A673 (cell line): Measurements from ENCODE around the gene AMMECR1. TPM values are rescaled to one million over a fixed set of nuclear protein-coding genes. Genes with fewer than 3 reads are reported as not detected.

ENCODE experiments used
- BruUV-seq: library from RNA; stranded (reverse); fragments of 400-500 nt; replicated peaks from 2 replicates; lab custom pipeline; 2021; lab: Mats Ljungman, UMichigan
- CTCF ChIA-PET: fragments of 300-600 bp; sonication (Branson Sonifier 250); formaldehyde crosslinking; loops from one replicate; lab custom pipeline; 2022; ENCODE audit warnings: antibody characterized with exemption; lab: Charles Lee
- POLR2A ChIA-PET: fragments of 300-600 bp; sonication (Branson Sonifier 250); formaldehyde crosslinking; loops from one replicate; lab custom pipeline; 2022; ENCODE audit warnings: antibody characterized with exemption; ENCODE audit not compliant: low non-redundant PET; lab: Charles Lee
- DNase-seq: peaks from one replicate; pipeline ENCODE4 v3.0.0-alpha.2; 2015; ENCODE audit warnings: low spot score
- H3K27ac ChIP-seq: fragments of 200-600 bp; sonication (generic); 2 replicates; pipeline ENCODE4 v1.5.1; 2016; ENCODE audit warnings: mixed run types, low read depth, mild to moderate bottlenecking, mixed read lengths, antibody characterized with exemption, low read length; ENCODE audit not compliant: poor library complexity, severe bottlenecking
- H3K27me3 ChIP-seq: fragments of 200-600 bp; sonication (generic); replicated peaks from 2 replicates; pipeline ENCODE4 v1.6.1; 2017; ENCODE audit warnings: mixed run types, low read depth, mild to moderate bottlenecking, mixed read lengths, antibody characterized with exemption, low read length; ENCODE audit not compliant: insufficient read depth, poor library complexity
- H3K36me3 ChIP-seq: fragments of 200-600 bp; sonication (generic); 2 replicates; pipeline ENCODE4 v1.6.1; 2016; ENCODE audit warnings: mixed run types, mild to moderate bottlenecking, mixed read lengths, antibody characterized with exemption, low read length; ENCODE audit not compliant: insufficient read depth, poor library complexity, severe bottlenecking
- H3K4me1 ChIP-seq: fragments of 200-600 bp; sonication (generic); 2 replicates; pipeline ENCODE4 v1.6.1; 2017; ENCODE audit warnings: mixed run types, mild to moderate bottlenecking, mixed read lengths, antibody characterized with exemption, low read length; ENCODE audit not compliant: insufficient read depth, poor library complexity, severe bottlenecking
- H3K4me3 ChIP-seq: fragments of 200-600 bp; sonication (generic); 2 replicates; pipeline ENCODE4 v1.5.1; 2016; ENCODE audit warnings: low read depth, mixed run types, mild to moderate bottlenecking, mixed read lengths, low read length; ENCODE audit not compliant: poor library complexity, severe bottlenecking
- H3K9me3 ChIP-seq: fragments of 200-600 bp; sonication (generic); 2 replicates; pipeline ENCODE4 v1.6.1; 2016; ENCODE audit warnings: mixed run types, low read depth, mild to moderate bottlenecking, mixed read lengths, antibody characterized with exemption, low read length; ENCODE audit not compliant: poor library complexity, severe bottlenecking
- EZH2 ChIP-seq: fragments of 200-600 bp; sonication (generic); IDR thresholded peaks from 2 replicates; pipeline ENCODE4 v1.6.1; 2017; ENCODE audit warnings: borderline replicate concordance, low read depth, mild to moderate bottlenecking, mixed read lengths, antibody characterized with exemption, low read length; ENCODE audit not compliant: poor library complexity, severe bottlenecking
- intact Hi-C: fragments of 100-400 bp; cut with micrococcal nuclease; formaldehyde crosslinking; loops from one replicate; pipeline ENCODE4 v1.10.0; 2022; ENCODE audit not compliant: unreplicated experiment
- total RNA-seq: library from RNA; stranded (reverse); gene quantifications from 2 replicates; pipeline ENCODE4 v1.2.3, GENCODE V29; 2021
- TF ChIP-seq, protein P1 (sequence below): fragments of 300-800, 200-600 bp; sonication (generic); conservative IDR thresholded peaks from 2 replicates; pipeline ENCODE4 v1.5.1; 2017; ENCODE audit warnings: low read depth, mild to moderate bottlenecking, antibody characterized with exemption, low read length, moderate library complexity, mixed read lengths

The AMMECR1 gene
- total RNA-seq, 1 experiment from 2014 or later = 13.0 TPM

- H3K9me3 ChIP-seq = no peaks in the 10 kb centered on the region
- TF ChIP-seq, protein P1, sequence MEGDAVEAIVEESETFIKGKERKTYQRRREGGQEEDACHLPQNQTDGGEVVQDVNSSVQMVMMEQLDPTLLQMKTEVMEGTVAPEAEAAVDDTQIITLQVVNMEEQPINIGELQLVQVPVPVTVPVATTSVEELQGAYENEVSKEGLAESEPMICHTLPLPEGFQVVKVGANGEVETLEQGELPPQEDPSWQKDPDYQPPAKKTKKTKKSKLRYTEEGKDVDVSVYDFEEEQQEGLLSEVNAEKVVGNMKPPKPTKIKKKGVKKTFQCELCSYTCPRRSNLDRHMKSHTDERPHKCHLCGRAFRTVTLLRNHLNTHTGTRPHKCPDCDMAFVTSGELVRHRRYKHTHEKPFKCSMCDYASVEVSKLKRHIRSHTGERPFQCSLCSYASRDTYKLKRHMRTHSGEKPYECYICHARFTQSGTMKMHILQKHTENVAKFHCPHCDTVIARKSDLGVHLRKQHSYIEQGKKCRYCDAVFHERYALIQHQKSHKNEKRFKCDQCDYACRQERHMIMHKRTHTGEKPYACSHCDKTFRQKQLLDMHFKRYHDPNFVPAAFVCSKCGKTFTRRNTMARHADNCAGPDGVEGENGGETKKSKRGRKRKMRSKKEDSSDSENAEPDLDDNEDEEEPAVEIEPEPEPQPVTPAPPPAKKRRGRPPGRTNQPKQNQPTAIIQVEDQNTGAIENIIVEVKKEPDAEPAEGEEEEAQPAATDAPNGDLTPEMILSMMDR = no peak
- TF ChIP-seq EZH2 = no peak
- H3K4me3 ChIP-seq = no peak overlapping the region
- no TSS peak for BruUV-seq
- ChIA-PET POLR2A (no interaction called here), CTCF (interaction anchor here (1.2 to 1.7 kb wide), 3 partner anchors 13 to 266 kb away, joined by 3 to 4 read pairs (median 4); no protein-coding TSS in a partner anchor)
- H3K4me1 ChIP-seq = no peaks in the 10 kb centered on the region
- no peaks in the 10 kb centered on the region for H3K27me3 ChIP-seq
- H3K27ac ChIP-seq = no peak overlapping the region
- no peaks in the 10 kb centered on the region for H3K36me3 ChIP-seq
- no peak for DNase-seq
- intact Hi-C loops = no loop called here
These were observed 158.7 kb downstream of the AMMECR1 start for GRCh38 chrX:110159235-110159634.

- Histone ChIP-seq H3K4me3 (no peak overlapping the region), H3K27me3 (no peaks in the 10 kb centered on the region), H3K4me1 (no peaks in the 10 kb centered on the region), H3K9me3 (no peaks in the 10 kb centered on the region), H3K27ac (no peak overlapping the region), H3K36me3 (no peaks in the 10 kb centered on the region)
- intact Hi-C loops = no loop called here
- CTCF ChIA-PET = no interaction called here
- DNase-seq = no peak
- TF ChIP-seq EZH2 = no peak
- TF ChIP-seq, protein P1 = no peak
- no TSS peak for BruUV-seq
- POLR2A ChIA-PET = no interaction called here
These were observed 160.4 kb downstream of the AMMECR1 start for GRCh38 chrX:110157444-110157843.

- CTCF ChIA-PET = no interaction called here
- POLR2A ChIA-PET = no interaction called here
These were observed 161.6 kb downstream of the AMMECR1 start for GRCh38 chrX:110156167-110156754.

More at GRCh38 chrX:110156167-110156754, 161.6 kb downstream of the AMMECR1 start:
- BruUV-seq = no TSS peak
- TF ChIP-seq EZH2 = no peak
- TF ChIP-seq, protein P1 = peak; percentile 73
- intact Hi-C loops = no loop called here
- Histone ChIP-seq H3K4me1 (no peaks in the 10 kb centered on the region), H3K27ac (no peak overlapping the region), H3K4me3 (no peak overlapping the region), H3K36me3 (no peaks in the 10 kb centered on the region), H3K9me3 (no peaks in the 10 kb centered on the region), H3K27me3 (no peaks in the 10 kb centered on the region)
- DNase-seq = peak; percentile 23
